ENCODE measurements around the gene URB1.

URB1 gene

GRCh38 chr21:32308696-32309095 lies 84.1 kb downstream of the URB1 start:
- H3K9me3 ChIP-seq (ENCODE audit: insufficient read depth, low read depth, low read length) = no peaks in the 10 kb centered on the region
- H3F3A ChIP-seq (ENCODE audit: low read depth) = no peaks in the 10 kb centered on the region
- no peaks in the 10 kb centered on the region for H3K9me2 ChIP-seq (replicated peaks; ENCODE audit: low read depth, low read length)
- no peaks in the 10 kb centered on the region for H4K20me1 ChIP-seq (ENCODE audit: insufficient read depth, low read length, poor library complexity, severe bottlenecking)
- no peak overlapping the region for H3K4me2 ChIP-seq (ENCODE audit: low read depth, low read length, poor library complexity, severe bottlenecking)
- no peak overlapping the region for H3K4me3 ChIP-seq (ENCODE audit: low read length, poor library complexity, severe bottlenecking)
- no peaks in the 10 kb centered on the region for H3K36me3 ChIP-seq (ENCODE audit: insufficient read depth, low read length)
- no peak overlapping the region for H3K9ac ChIP-seq (ENCODE audit: low read depth, low read length, poor library complexity, severe bottlenecking)
- no peaks in the 10 kb centered on the region for H3K79me2 ChIP-seq (ENCODE audit: insufficient read depth, low read length)
- no peaks in the 10 kb centered on the region for H3K4me1 ChIP-seq (ENCODE audit: insufficient read depth, low read length, poor library complexity, severe bottlenecking)
- H3K27me3 ChIP-seq (ENCODE audit: insufficient read depth, low read length, poor library complexity, severe bottlenecking) = no peaks in the 10 kb centered on the region
- TF ChIP-seq EZH2phosphoT487 (IDR thresholded peaks at IDR 0.05; ENCODE audit: borderline replicate concordance) (no peak), CTCF (conservative IDR thresholded peaks at IDR 0.05; ENCODE audit: low read length) (no peak)
- H2AFZ ChIP-seq (ENCODE audit: low read length) = no peak overlapping the region

GRCh38 chr21:32307706-32308105 lies 85.1 kb downstream of the URB1 start:
- Histone ChIP-seq H3K36me3 (ENCODE audit: insufficient read depth, low read length) (no peaks in the 10 kb centered on the region), H3F3A (ENCODE audit: low read depth) (no peaks in the 10 kb centered on the region), H3K4me2 (ENCODE audit: low read depth, low read length, poor library complexity, severe bottlenecking) (no peak overlapping the region), H3K9me3 (ENCODE audit: insufficient read depth, low read depth, low read length) (no peaks in the 10 kb centered on the region), H3K79me2 (ENCODE audit: insufficient read depth, low read length) (no peaks in the 10 kb centered on the region), H2AFZ (ENCODE audit: low read length) (no peak overlapping the region), H4K20me1 (ENCODE audit: insufficient read depth, low read length, poor library complexity, severe bottlenecking) (no peaks in the 10 kb centered on the region), H3K27me3 (ENCODE audit: insufficient read depth, low read length, poor library complexity, severe bottlenecking) (no peaks in the 10 kb centered on the region), H3K4me3 (ENCODE audit: low read length, poor library complexity, severe bottlenecking) (no peak overlapping the region), H3K9ac (ENCODE audit: low read depth, low read length, poor library complexity, severe bottlenecking) (no peak overlapping the region), H3K4me1 (ENCODE audit: insufficient read depth, low read length, poor library complexity, severe bottlenecking) (no peaks in the 10 kb centered on the region), H3K9me2 (replicated peaks; ENCODE audit: low read depth, low read length) (no peaks in the 10 kb centered on the region)
- no peak for TF ChIP-seq CTCF (conservative IDR thresholded peaks at IDR 0.05; ENCODE audit: low read length)
- no peak for TF ChIP-seq EZH2phosphoT487 (IDR thresholded peaks at IDR 0.05; ENCODE audit: borderline replicate concordance)

GRCh38 chr21:32306021-32306780 lies 86.6 kb downstream of the URB1 start:
- no peak overlapping the region for H3K9ac ChIP-seq (ENCODE audit: low read depth, low read length, poor library complexity, severe bottlenecking)
- no peak; the same call in 1 of the 2 replicates for TF ChIP-seq CTCF (conservative IDR thresholded peaks at IDR 0.05; ENCODE audit: low read length)
- TF ChIP-seq EZH2phosphoT487 (IDR thresholded peaks at IDR 0.05; ENCODE audit: borderline replicate concordance) = no peak
- no peaks in the 10 kb centered on the region for H3K9me2 ChIP-seq (replicated peaks; ENCODE audit: low read depth, low read length)
- H4K20me1 ChIP-seq (ENCODE audit: insufficient read depth, low read length, poor library complexity, severe bottlenecking) = no peaks in the 10 kb centered on the region
- no peaks in the 10 kb centered on the region for H3K36me3 ChIP-seq (ENCODE audit: insufficient read depth, low read length)
- H3K4me3 ChIP-seq (ENCODE audit: low read length, poor library complexity, severe bottlenecking) = no peak overlapping the region
- no peaks in the 10 kb centered on the region for H3K27me3 ChIP-seq (ENCODE audit: insufficient read depth, low read length, poor library complexity, severe bottlenecking)
- no peaks in the 10 kb centered on the region for H3F3A ChIP-seq (ENCODE audit: low read depth)
- no peaks in the 10 kb centered on the region for H3K9me3 ChIP-seq (ENCODE audit: insufficient read depth, low read depth, low read length)
- H3K4me1 ChIP-seq (ENCODE audit: insufficient read depth, low read length, poor library complexity, severe bottlenecking) = no peaks in the 10 kb centered on the region
- no peak overlapping the region for H3K4me2 ChIP-seq (ENCODE audit: low read depth, low read length, poor library complexity, severe bottlenecking)
- H3K79me2 ChIP-seq (ENCODE audit: insufficient read depth, low read length) = no peaks in the 10 kb centered on the region
- no peak overlapping the region for H2AFZ ChIP-seq (ENCODE audit: low read length)

Data from Loucy (cell line).